Mesothelial cell of epicardium (in vitro differentiated cells): ENCODE measurements around the gene AMMECR1. TPM values are rescaled to one million over a fixed set of nuclear protein-coding genes. Genes with fewer than 3 reads are reported as not detected.

Experiments used
- DNase-seq, 2 experiments: peaks; one replicate each; pipeline ENCODE4 v3.0.0; 2021; ENCODE audit warnings: low spot score in 2 of 2; ENCODE audit not compliant: unreplicated experiment in 2 of 2
- H3K27ac Mint-ChIP-seq: 2 replicates; pipeline ENCODE4 v1.8.0; 2021; ENCODE audit warnings: mixed read lengths
- H3K27me3 Mint-ChIP-seq: 2 replicates; pipeline ENCODE4 v1.8.0; 2021; ENCODE audit warnings: low read depth, mixed read lengths
- H3K36me3 Mint-ChIP-seq: 2 replicates; pipeline ENCODE4 v1.8.0; 2021; ENCODE audit warnings: mixed read lengths
- H3K4me1 Mint-ChIP-seq: 2 replicates; pipeline ENCODE4 v1.8.0; 2021; ENCODE audit warnings: mixed read lengths
- H3K4me3 Mint-ChIP-seq: 2 replicates; pipeline ENCODE4 v1.8.0; 2021; ENCODE audit warnings: mild to moderate bottlenecking, moderate library complexity, mixed read lengths
- H3K9me3 Mint-ChIP-seq: 2 replicates; pipeline ENCODE4 v1.8.0; 2021; ENCODE audit warnings: mixed read lengths
- total RNA-seq: library from RNA; stranded (reverse); gene quantifications from 3 replicates; pipeline ENCODE4 v1.2.1, GENCODE V29; 2021
- TF ChIP-seq, protein P1 (sequence below): fragments of 200-600 bp; sonication (generic); IDR thresholded peaks from one replicate; pipeline ENCODE4 v1.5.0; 2021; ENCODE audit warnings: antibody characterized with exemption; ENCODE audit not compliant: unreplicated experiment

AMMECR1 gene
- total RNA-seq, 1 donor from 2014 or later, result 15.6 TPM

- H3K4me3 Mint-ChIP-seq, result no peak overlapping the region
- no peaks in the 10 kb centered on the region for H3K36me3 Mint-ChIP-seq
- TF ChIP-seq, protein P1, sequence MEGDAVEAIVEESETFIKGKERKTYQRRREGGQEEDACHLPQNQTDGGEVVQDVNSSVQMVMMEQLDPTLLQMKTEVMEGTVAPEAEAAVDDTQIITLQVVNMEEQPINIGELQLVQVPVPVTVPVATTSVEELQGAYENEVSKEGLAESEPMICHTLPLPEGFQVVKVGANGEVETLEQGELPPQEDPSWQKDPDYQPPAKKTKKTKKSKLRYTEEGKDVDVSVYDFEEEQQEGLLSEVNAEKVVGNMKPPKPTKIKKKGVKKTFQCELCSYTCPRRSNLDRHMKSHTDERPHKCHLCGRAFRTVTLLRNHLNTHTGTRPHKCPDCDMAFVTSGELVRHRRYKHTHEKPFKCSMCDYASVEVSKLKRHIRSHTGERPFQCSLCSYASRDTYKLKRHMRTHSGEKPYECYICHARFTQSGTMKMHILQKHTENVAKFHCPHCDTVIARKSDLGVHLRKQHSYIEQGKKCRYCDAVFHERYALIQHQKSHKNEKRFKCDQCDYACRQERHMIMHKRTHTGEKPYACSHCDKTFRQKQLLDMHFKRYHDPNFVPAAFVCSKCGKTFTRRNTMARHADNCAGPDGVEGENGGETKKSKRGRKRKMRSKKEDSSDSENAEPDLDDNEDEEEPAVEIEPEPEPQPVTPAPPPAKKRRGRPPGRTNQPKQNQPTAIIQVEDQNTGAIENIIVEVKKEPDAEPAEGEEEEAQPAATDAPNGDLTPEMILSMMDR, result no peak
- peaks cover 17% of the 10 kb centered on the region for H3K4me1 Mint-ChIP-seq
- H3K27me3 Mint-ChIP-seq, result no peaks in the 10 kb centered on the region
- no peak overlapping the region for H3K27ac Mint-ChIP-seq
- DNase-seq, result no peak
- no peaks in the 10 kb centered on the region for H3K9me3 Mint-ChIP-seq
Observed at GRCh38 chrX:110215411-110215810, 102.5 kb downstream of the AMMECR1 start.

DNA sequence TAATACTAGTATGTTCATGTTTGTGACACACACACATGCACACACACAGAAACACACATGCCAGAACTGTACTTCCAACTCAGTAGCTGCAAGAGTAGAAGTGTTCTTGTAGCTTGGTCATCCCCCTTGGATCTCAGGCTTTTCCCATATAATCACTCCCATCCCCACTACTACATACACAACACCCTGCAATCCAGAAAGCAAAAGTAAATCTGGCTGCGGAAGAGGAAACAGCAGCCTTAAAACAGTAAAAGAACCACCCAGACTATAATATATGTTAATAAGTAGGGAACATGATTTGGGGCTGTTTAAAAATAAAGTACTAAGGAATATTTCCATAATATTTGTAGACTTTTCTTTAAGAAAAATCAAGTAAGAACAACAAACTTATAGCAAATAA is 103.2 kb downstream of the AMMECR1 start:
- Mint-ChIP-seq H3K4me3 (no peak overlapping the region), H3K36me3 (no peaks in the 10 kb centered on the region), H3K4me1 (peaks cover 24% of the 10 kb centered on the region), H3K27me3 (no peaks in the 10 kb centered on the region), H3K9me3 (no peaks in the 10 kb centered on the region), H3K27ac (no peak overlapping the region)
- TF ChIP-seq, protein P1, result no peak
- no peak for DNase-seq

DNA sequence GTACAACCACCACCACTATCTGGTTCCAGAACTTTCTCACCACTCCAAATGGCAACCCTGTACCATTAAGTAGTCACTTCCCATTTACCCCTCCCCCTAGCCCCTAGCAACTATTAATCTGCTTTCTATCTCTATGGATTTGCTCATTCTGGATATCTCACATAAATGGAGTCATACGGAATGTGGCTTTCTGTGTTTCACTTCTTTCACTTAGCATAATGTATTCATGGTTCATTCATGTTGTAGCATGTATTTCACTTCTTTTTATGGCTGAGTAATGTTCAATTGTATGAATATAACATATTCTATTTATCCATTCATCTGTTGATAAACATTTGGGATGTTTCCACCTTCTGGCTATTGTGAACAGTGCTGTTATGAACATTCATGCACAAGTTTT is 104.7 kb downstream of the AMMECR1 start:
- no peak overlapping the region for H3K4me3 Mint-ChIP-seq
- peaks cover 26% of the 10 kb centered on the region for H3K4me1 Mint-ChIP-seq
- no peaks in the 10 kb centered on the region for H3K36me3 Mint-ChIP-seq
- H3K27ac Mint-ChIP-seq, result no peak overlapping the region
- TF ChIP-seq, protein P1, result no peak
- H3K27me3 Mint-ChIP-seq, result no peaks in the 10 kb centered on the region
- no peaks in the 10 kb centered on the region for H3K9me3 Mint-ChIP-seq
- DNase-seq, result no peak

GRCh38 chrX:110212299-110212698 is 105.6 kb downstream of the AMMECR1 start:
- H3K36me3 Mint-ChIP-seq, result no peaks in the 10 kb centered on the region
- no peak overlapping the region for H3K4me3 Mint-ChIP-seq
- no peaks in the 10 kb centered on the region for H3K27me3 Mint-ChIP-seq
- H3K4me1 Mint-ChIP-seq, result peaks cover 22% of the 10 kb centered on the region
- no peak for DNase-seq
- TF ChIP-seq, protein P1, result peak; percentile 56
- H3K27ac Mint-ChIP-seq, result no peak overlapping the region
- no peaks in the 10 kb centered on the region for H3K9me3 Mint-ChIP-seq

- Mint-ChIP-seq H3K27me3 (no peaks in the 10 kb centered on the region), H3K4me1 (peaks cover 19% of the 10 kb centered on the region), H3K27ac (no peak overlapping the region), H3K36me3 (no peaks in the 10 kb centered on the region), H3K9me3 (no peaks in the 10 kb centered on the region), H3K4me3 (no peak overlapping the region)
- TF ChIP-seq, protein P1, result no peak
- no peak for DNase-seq
Observed at GRCh38 chrX:110211340-110211739, 106.5 kb downstream of the AMMECR1 start.
